Sigmoid colon (tissue), 7 donors: Measurements from ENCODE around the gene RGS17. TPM values are rescaled to one million over a fixed set of nuclear protein-coding genes. Genes with fewer than 3 reads are reported as not detected.

Source experiments
- DNase-seq: peaks from one replicate; pipeline ENCODE4 v3.0.0-alpha.2; 2019
- H3K27ac ChIP-seq, 4 donors: fragments of 200-600 bp; sonication (generic); one replicate each; pipeline ENCODE4 v1.5.1; 2016 to 2019; ENCODE audit warnings: mild to moderate bottlenecking in 1 of 4
- H3K27me3 ChIP-seq, 3 donors: fragments of 200-600 bp; sonication (generic); one replicate each; pipeline ENCODE4 v1.5.1; 2019; ENCODE audit warnings: mild to moderate bottlenecking in 1 of 3
- H3K36me3 ChIP-seq, 4 donors: fragments of 200-600 bp; sonication (generic); one replicate each; pipeline ENCODE4 v1.5.1; 2016 to 2019
- H3K4me1 ChIP-seq, 4 donors: fragments of 200-600 bp; sonication (generic); one replicate each; pipeline ENCODE4 v1.5.1; 2017 to 2019
- H3K4me3 ChIP-seq, 4 donors: fragments of 200-600 bp; sonication (generic); one replicate each; pipeline ENCODE4 v1.5.1; 2017 to 2019; ENCODE audit warnings: mild to moderate bottlenecking in 2 of 4, moderate library complexity in 1 of 4
- H3K9me3 ChIP-seq, 4 donors: fragments of 200-600 bp in 3 of 4; sonication (generic) in 3 of 4; one replicate each; pipeline versions ENCODE4 v1.5.1 to v1.6.1; 2013 to 2019
- EP300 ChIP-seq, 4 donors: sonication (generic); formaldehyde crosslinking; IDR thresholded peaks; one replicate each; pipeline ENCODE4 v1.6.1; 2017; ENCODE audit warnings: antibody characterized with exemption in 4 of 4
- POLR2A ChIP-seq, 2 donors: fragments of 450-650 bp; IDR thresholded peaks; one replicate each; pipeline ENCODE4 v1.6.1; 2016; ENCODE audit warnings: antibody characterized with exemption in 2 of 2, mild to moderate bottlenecking in 2 of 2, moderate library complexity in 2 of 2
- POLR2AphosphoS5 ChIP-seq, 4 donors: sonication (generic); formaldehyde crosslinking; IDR thresholded peaks; one replicate each; pipeline ENCODE4 v1.6.1; 2017; ENCODE audit warnings: antibody characterized with exemption in 4 of 4
- WGBS, 2 donors: extraction: QIAGEN DNeasy Blood & Tissue Kit; methylation state at CpG; one replicate each; pipeline ENCODE4 v1.1.7; 2013; 5-methylcytosine and 5-hydroxymethylcytosine counted together
- intact Hi-C: fragments of 100-400 bp; cut with DNase I; formaldehyde crosslinking; loops from one replicate; pipeline ENCODE4 v1.15.1; 2023
- polyA plus RNA-seq, 3 donors: library from polyadenylated mRNA; stranded (reverse); fragments of 200-250 nt; gene quantifications; one replicate each; pipeline ENCODE4 v1.2.3, GENCODE V29; 2013
- total RNA-seq, 4 donors: library from RNA; depleted of rRNA; stranded (reverse); fragments of >200 nt; gene quantifications; one replicate each; pipeline ENCODE4 v1.1.0, GENCODE V29; 2016
- TF ChIP-seq, protein P1 (sequence below), 4 experiments: fragments of 450-650 bp in 3 of 4; fragments of 200-600 bp in 1 of 4; IDR thresholded peaks; one replicate each; pipeline ENCODE4 v1.5.1; 2016 to 2019; ENCODE audit warnings: antibody characterized with exemption in 4 of 4, mild to moderate bottlenecking in 3 of 4, moderate library complexity in 2 of 4
- donor health status: healthy with polysubstance abuse.
- donor health status: Bipolar disorder and iron deficiency.
- donor health status: healthy.

Gene RGS17
- total and polyA plus RNA-seq, 7 donors: 0.16 to 2.8 (median 0.41) TPM; not detected in 2

DNA sequence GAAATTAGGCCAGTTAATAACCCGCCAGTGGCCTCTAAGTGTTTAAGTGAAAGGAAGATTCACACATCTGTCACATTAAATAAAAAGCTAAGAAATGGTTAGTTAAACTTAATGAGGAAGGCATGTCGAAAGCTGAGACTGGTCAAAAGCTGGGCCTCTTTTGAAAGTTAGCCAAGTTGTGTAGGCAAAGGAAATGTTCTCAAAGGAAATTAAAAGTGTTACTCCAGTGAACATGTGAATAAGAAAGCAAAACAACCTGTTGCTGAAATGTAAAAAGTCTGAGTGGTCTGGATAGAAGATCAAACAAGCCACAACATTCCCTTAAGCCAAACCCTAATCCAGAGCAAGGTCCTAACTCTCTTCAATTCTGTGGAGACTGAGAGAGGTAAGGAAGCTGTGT, 117.6 kb downstream of the RGS17 start:
- no peak overlapping the region for H3K27ac ChIP-seq
- TF ChIP-seq, protein P1, sequence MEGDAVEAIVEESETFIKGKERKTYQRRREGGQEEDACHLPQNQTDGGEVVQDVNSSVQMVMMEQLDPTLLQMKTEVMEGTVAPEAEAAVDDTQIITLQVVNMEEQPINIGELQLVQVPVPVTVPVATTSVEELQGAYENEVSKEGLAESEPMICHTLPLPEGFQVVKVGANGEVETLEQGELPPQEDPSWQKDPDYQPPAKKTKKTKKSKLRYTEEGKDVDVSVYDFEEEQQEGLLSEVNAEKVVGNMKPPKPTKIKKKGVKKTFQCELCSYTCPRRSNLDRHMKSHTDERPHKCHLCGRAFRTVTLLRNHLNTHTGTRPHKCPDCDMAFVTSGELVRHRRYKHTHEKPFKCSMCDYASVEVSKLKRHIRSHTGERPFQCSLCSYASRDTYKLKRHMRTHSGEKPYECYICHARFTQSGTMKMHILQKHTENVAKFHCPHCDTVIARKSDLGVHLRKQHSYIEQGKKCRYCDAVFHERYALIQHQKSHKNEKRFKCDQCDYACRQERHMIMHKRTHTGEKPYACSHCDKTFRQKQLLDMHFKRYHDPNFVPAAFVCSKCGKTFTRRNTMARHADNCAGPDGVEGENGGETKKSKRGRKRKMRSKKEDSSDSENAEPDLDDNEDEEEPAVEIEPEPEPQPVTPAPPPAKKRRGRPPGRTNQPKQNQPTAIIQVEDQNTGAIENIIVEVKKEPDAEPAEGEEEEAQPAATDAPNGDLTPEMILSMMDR (IDR thresholded peaks at IDR 0.05): no peak
- TF ChIP-seq EP300 (IDR thresholded peaks at IDR 0.05): no peak
- TF ChIP-seq POLR2A (IDR thresholded peaks at IDR 0.05): no peak
- TF ChIP-seq POLR2AphosphoS5 (IDR thresholded peaks at IDR 0.05): no peak
- H3K36me3 ChIP-seq: no peaks in the 10 kb centered on the region
- H3K9me3 ChIP-seq: no peaks in the 10 kb centered on the region
- H3K27me3 ChIP-seq: no peaks in the 10 kb centered on the region
- DNase-seq: no peak
- no peaks in the 10 kb centered on the region for H3K4me1 ChIP-seq
- H3K4me3 ChIP-seq: no peak overlapping the region
- 67 to 81% methylated on average over 2 of the region's 2 CpGs for WGBS, 2 donors
- intact Hi-C loops: no loop called here

DNA sequence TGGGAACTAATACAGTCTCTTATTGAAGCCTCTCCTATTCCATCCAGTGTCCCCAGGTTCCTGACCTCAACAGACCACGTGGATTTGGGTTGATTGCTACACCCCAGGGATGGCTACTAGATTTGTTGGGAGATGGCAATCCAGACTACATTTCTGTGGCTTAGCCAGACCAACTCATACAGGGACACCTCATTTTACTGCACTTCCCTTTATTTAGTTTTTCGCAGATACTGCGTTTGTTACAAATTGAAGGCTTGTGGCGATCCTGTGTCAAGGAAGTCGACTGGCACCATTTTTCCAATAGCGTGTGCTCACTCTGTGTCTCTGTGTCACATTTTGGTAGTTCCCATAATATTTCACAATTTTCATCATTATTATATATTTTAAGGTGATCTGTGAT, 118.2 kb downstream of the RGS17 start:
- intact Hi-C loops: no loop called here
- no peak for DNase-seq
- 85 to 89% methylated on average over 6 of the region's 6 CpGs for WGBS, 2 donors

GRCh38 chr6:153003366-153003690, 127.8 kb downstream of the RGS17 start:
- intact Hi-C loops: loop anchor here (2.0 kb wide), 1 partner anchor 21 kb away; the partner anchor contains the start of gene FBXO5
- H3K27me3 ChIP-seq: no peaks in the 10 kb centered on the region
- peak overlapping the region; percentile 63 to 77 (median 64) for H3K4me3 ChIP-seq
- peaks cover 0 to 1% (median 0%) of the 10 kb centered on the region in 4 donors for H3K36me3 ChIP-seq
- no peaks in the 10 kb centered on the region for H3K9me3 ChIP-seq
- WGBS, 2 donors: 2 to 3% methylated on average over 6 of the region's 6 CpGs
- H3K27ac ChIP-seq: peak overlapping the region; percentile 86 to 90 (median 88)
- DNase-seq: no peak
- TF ChIP-seq, protein P1 (IDR thresholded peaks at IDR 0.05): no peak
- TF ChIP-seq POLR2A (IDR thresholded peaks at IDR 0.05) (no peak), POLR2AphosphoS5 (IDR thresholded peaks at IDR 0.05) (no peak), EP300 (IDR thresholded peaks at IDR 0.05) (no peak)
- H3K4me1 ChIP-seq: peaks cover 0 to 42% (median 33%) of the 10 kb centered on the region in 4 donors

More for the DNA sequence above, 118.2 kb downstream of the RGS17 start:
- Histone ChIP-seq H3K27me3 (no peaks in the 10 kb centered on the region), H3K4me1 (no peaks in the 10 kb centered on the region), H3K9me3 (no peaks in the 10 kb centered on the region), H3K36me3 (no peaks in the 10 kb centered on the region), H3K4me3 (no peak overlapping the region), H3K27ac (no peak overlapping the region)
- no peak for TF ChIP-seq EP300 (IDR thresholded peaks at IDR 0.05)
- no peak for TF ChIP-seq POLR2A (IDR thresholded peaks at IDR 0.05)
- TF ChIP-seq, protein P1 (IDR thresholded peaks at IDR 0.05): no peak
- TF ChIP-seq POLR2AphosphoS5 (IDR thresholded peaks at IDR 0.05): no peak

- Histone ChIP-seq H3K9me3 (no peaks in the 10 kb centered on the region), H3K27me3 (no peaks in the 10 kb centered on the region), H3K27ac (peak within 1 kb of the TSS; percentile 86 to 90 (median 88)), H3K4me1 (peaks cover 0 to 42% (median 33%) of the 10 kb centered on the region in 4 donors), H3K36me3 (peaks cover 0 to 7% (median 0%) of the 10 kb centered on the region in 4 donors), H3K4me3 (peak within 1 kb of the TSS; percentile 63 to 77 (median 64))
- peak; percentile 97 for DNase-seq
- 0 to 1% methylated on average over 52 of the region's 52 CpGs for WGBS, 2 donors
- peak; percentile 66 to 75 for TF ChIP-seq POLR2A (IDR thresholded peaks at IDR 0.05)
- peak in 2 of 4 donors; percentile 31 to 60 for TF ChIP-seq EP300 (IDR thresholded peaks at IDR 0.05)
- peak; percentile 71 to 92 (median 92) for TF ChIP-seq POLR2AphosphoS5 (IDR thresholded peaks at IDR 0.05)
- TF ChIP-seq, protein P1 (IDR thresholded peaks at IDR 0.05): no peak
- intact Hi-C loops: loop anchor here (2.0 kb wide), 1 partner anchor 20 kb away; the partner anchor contains the start of gene FBXO5
These were observed 128.3 kb downstream of the RGS17 start, which contains the start of gene MTRF1L for GRCh38 chr6:153002613-153003365. Gene MTRF1L, minus strand, starts transcription at chr6:153002709. Its CDS starts 24 bp downstream, at chr6:153002685.
